Osteocyte (in vitro differentiated cells): ENCODE data around the gene CRTC3. TPM values are rescaled to one million over a fixed set of nuclear protein-coding genes. Genes with fewer than 3 reads are reported as not detected.

Experiments used
- DNase-seq: peaks from one replicate; pipeline ENCODE4 v3.0.0; 2021; ENCODE audit warnings: mixed read lengths; ENCODE audit not compliant: unreplicated experiment; ENCODE audit errors: extremely low spot score
- H3K27ac Mint-ChIP-seq: one replicate; pipeline ENCODE4 v1.8.0; 2021; ENCODE audit warnings: mild to moderate bottlenecking, mixed read lengths; ENCODE audit not compliant: unreplicated experiment
- H3K27me3 Mint-ChIP-seq: one replicate; pipeline ENCODE4 v1.8.0; 2021; ENCODE audit warnings: mixed read lengths; ENCODE audit not compliant: unreplicated experiment
- H3K36me3 Mint-ChIP-seq: one replicate; pipeline ENCODE4 v1.8.0; 2021; ENCODE audit warnings: mixed read lengths; ENCODE audit not compliant: unreplicated experiment
- H3K4me1 Mint-ChIP-seq: one replicate; pipeline ENCODE4 v1.8.0; 2021; ENCODE audit warnings: mixed read lengths; ENCODE audit not compliant: unreplicated experiment
- H3K4me3 Mint-ChIP-seq: one replicate; pipeline ENCODE4 v1.8.0; 2021; ENCODE audit warnings: mild to moderate bottlenecking, moderate library complexity, mixed read lengths; ENCODE audit not compliant: unreplicated experiment
- H3K9me3 Mint-ChIP-seq: one replicate; pipeline ENCODE4 v1.8.0; 2021; ENCODE audit warnings: mixed read lengths; ENCODE audit not compliant: unreplicated experiment
- CTCF ChIP-seq: fragments of 200-600 bp; sonication (generic); IDR thresholded peaks from 2 replicates; pipeline ENCODE4 v1.5.0; 2021; ENCODE audit warnings: antibody characterized with exemption, mild to moderate bottlenecking, moderate library complexity
- total RNA-seq: library from RNA; stranded (reverse); gene quantifications from 2 replicates; pipeline ENCODE4 v1.2.1, GENCODE V29; 2021

The CRTC3 gene
- total RNA-seq, 1 donor from 2014 or later = 48.6 TPM

GRCh38 chr15:90592131-90592881, 62.6 kb downstream of the CRTC3 start:
- H3K36me3 Mint-ChIP-seq = peaks cover 21% of the 10 kb centered on the region
- no peaks in the 10 kb centered on the region for H3K27me3 Mint-ChIP-seq
- peaks cover 26% of the 10 kb centered on the region for H3K4me1 Mint-ChIP-seq
- no peaks in the 10 kb centered on the region for H3K9me3 Mint-ChIP-seq
- H3K27ac Mint-ChIP-seq = peak overlapping the region; percentile 8
- no peak overlapping the region for H3K4me3 Mint-ChIP-seq
- TF ChIP-seq CTCF = no peak
- no peak for DNase-seq

GRCh38 chr15:90593499-90594158, 63.9 kb downstream of the CRTC3 start:
- H3K36me3 Mint-ChIP-seq = peaks cover 22% of the 10 kb centered on the region
- no peaks in the 10 kb centered on the region for H3K9me3 Mint-ChIP-seq

GRCh38 chr15:90594301-90594738, 64.6 kb downstream of the CRTC3 start:
- Mint-ChIP-seq H3K27me3 (no peaks in the 10 kb centered on the region), H3K4me1 (peaks cover 26% of the 10 kb centered on the region), H3K9me3 (no peaks in the 10 kb centered on the region), H3K27ac (no peak overlapping the region), H3K4me3 (no peak overlapping the region), H3K36me3 (peaks cover 22% of the 10 kb centered on the region)
- DNase-seq = no peak
- TF ChIP-seq CTCF = no peak

More at GRCh38 chr15:90593499-90594158, 63.9 kb downstream of the CRTC3 start:
- Mint-ChIP-seq H3K27ac (no peak overlapping the region), H3K27me3 (no peaks in the 10 kb centered on the region), H3K4me3 (no peak overlapping the region), H3K4me1 (peaks cover 26% of the 10 kb centered on the region)
- no peak for TF ChIP-seq CTCF
- DNase-seq = no peak

GRCh38 chr15:90595763-90596155, 66.0 kb downstream of the CRTC3 start:
- no peaks in the 10 kb centered on the region for H3K9me3 Mint-ChIP-seq
- H3K27ac Mint-ChIP-seq = no peak overlapping the region
- no peak for TF ChIP-seq CTCF
- H3K4me3 Mint-ChIP-seq = no peak overlapping the region
- H3K4me1 Mint-ChIP-seq = peaks cover 26% of the 10 kb centered on the region
- peaks cover 27% of the 10 kb centered on the region for H3K36me3 Mint-ChIP-seq
- no peaks in the 10 kb centered on the region for H3K27me3 Mint-ChIP-seq
- no peak for DNase-seq

GRCh38 chr15:90596943-90597342, 67.2 kb downstream of the CRTC3 start:
- TF ChIP-seq CTCF = no peak
- DNase-seq = no peak
- H3K36me3 Mint-ChIP-seq = peaks cover 30% of the 10 kb centered on the region

More at GRCh38 chr15:90596943-90597342, 67.2 kb downstream of the CRTC3 start:
- peaks cover 23% of the 10 kb centered on the region for H3K4me1 Mint-ChIP-seq
- H3K9me3 Mint-ChIP-seq = no peaks in the 10 kb centered on the region
- H3K27me3 Mint-ChIP-seq = no peaks in the 10 kb centered on the region
- H3K4me3 Mint-ChIP-seq = no peak overlapping the region
- no peak overlapping the region for H3K27ac Mint-ChIP-seq
